Measurements from ENCODE around the gene TGFB2. TPM values are rescaled to one million over a fixed set of nuclear protein-coding genes. Genes with fewer than 3 reads are reported as not detected.

Gene TGFB2
- total RNA-seq, 4 donors from 2014 or later: 0.40 to 1.9 (median 0.57) TPM

GRCh38 chr1:218390618-218391017 is 45.5 kb downstream of the TGFB2 start:
- DNase-seq: no peak
- WGBS, 2 donors: 52 to 53% methylated on average over 3 of the region's 3 CpGs
- Histone ChIP-seq H3K36me3 (no peaks in the 10 kb centered on the region), H3K9me3 (no peaks in the 10 kb centered on the region), H3K4me1 (no peaks in the 10 kb centered on the region), H3K27me3 (no peaks in the 10 kb centered on the region), H3K27ac (no peak overlapping the region), H3K4me3 (no peak overlapping the region)
- TF ChIP-seq POLR2A (IDR thresholded peaks at IDR 0.05) (no peak), CTCF (IDR thresholded peaks at IDR 0.05) (no peak)
- intact Hi-C loops (cut with DNase I): no loop called here

GRCh38 chr1:218392780-218393179 is 47.6 kb downstream of the TGFB2 start:
- Histone ChIP-seq H3K9me3 (no peaks in the 10 kb centered on the region), H3K27me3 (no peaks in the 10 kb centered on the region), H3K27ac (no peak overlapping the region), H3K4me3 (no peak overlapping the region), H3K4me1 (no peaks in the 10 kb centered on the region), H3K36me3 (no peaks in the 10 kb centered on the region)
- intact Hi-C loops (cut with DNase I): no loop called here
- no peak for DNase-seq
- WGBS, 2 donors: 80 to 88% methylated on average over 4 of the region's 4 CpGs
- no peak for TF ChIP-seq CTCF (IDR thresholded peaks at IDR 0.05)
- TF ChIP-seq POLR2A (IDR thresholded peaks at IDR 0.05): no peak

GRCh38 chr1:218394416-218394815 is 49.3 kb downstream of the TGFB2 start:
- Histone ChIP-seq H3K4me1 (no peaks in the 10 kb centered on the region), H3K27ac (no peak overlapping the region), H3K36me3 (no peaks in the 10 kb centered on the region), H3K9me3 (no peaks in the 10 kb centered on the region), H3K4me3 (no peak overlapping the region), H3K27me3 (no peaks in the 10 kb centered on the region)
- intact Hi-C loops (cut with DNase I): no loop called here
- no peak for DNase-seq
- TF ChIP-seq CTCF (IDR thresholded peaks at IDR 0.05): no peak
- no peak for TF ChIP-seq POLR2A (IDR thresholded peaks at IDR 0.05)
- 87 to 89% methylated on average over 11 of the region's 11 CpGs for WGBS, 2 donors

GRCh38 chr1:218394989-218395388 is 49.9 kb downstream of the TGFB2 start:
- H3K27me3 ChIP-seq: no peaks in the 10 kb centered on the region
- WGBS, 2 donors: 96% methylated on average over 2 of the region's 2 CpGs
- DNase-seq: no peak
- no peaks in the 10 kb centered on the region for H3K36me3 ChIP-seq
- TF ChIP-seq POLR2A (IDR thresholded peaks at IDR 0.05): no peak
- no peak for TF ChIP-seq CTCF (IDR thresholded peaks at IDR 0.05)
- H3K4me1 ChIP-seq: no peaks in the 10 kb centered on the region
- no peaks in the 10 kb centered on the region for H3K9me3 ChIP-seq
- intact Hi-C loops (cut with DNase I): no loop called here
- no peak overlapping the region for H3K27ac ChIP-seq
- H3K4me3 ChIP-seq: no peak overlapping the region

GRCh38 chr1:218395916-218396315 is 50.8 kb downstream of the TGFB2 start:
- H3K27me3 ChIP-seq: no peaks in the 10 kb centered on the region
- H3K4me3 ChIP-seq: no peak overlapping the region
- no peaks in the 10 kb centered on the region for H3K36me3 ChIP-seq
- H3K9me3 ChIP-seq: no peaks in the 10 kb centered on the region
- H3K4me1 ChIP-seq: no peaks in the 10 kb centered on the region
- WGBS, 2 donors: 76 to 100% methylated on average over 1 of the region's 1 CpG
- no peak overlapping the region for H3K27ac ChIP-seq
- intact Hi-C loops (cut with DNase I): no loop called here
- TF ChIP-seq CTCF (IDR thresholded peaks at IDR 0.05) (no peak), POLR2A (IDR thresholded peaks at IDR 0.05) (no peak)
- no peak for DNase-seq
